ENCODE results near the gene C5orf47. TPM values are rescaled to one million over a fixed set of nuclear protein-coding genes. Genes with fewer than 3 reads are reported as not detected.

Gene C5orf47
- total RNA-seq, 4 donors from 2014 or later: not detected

DNA sequence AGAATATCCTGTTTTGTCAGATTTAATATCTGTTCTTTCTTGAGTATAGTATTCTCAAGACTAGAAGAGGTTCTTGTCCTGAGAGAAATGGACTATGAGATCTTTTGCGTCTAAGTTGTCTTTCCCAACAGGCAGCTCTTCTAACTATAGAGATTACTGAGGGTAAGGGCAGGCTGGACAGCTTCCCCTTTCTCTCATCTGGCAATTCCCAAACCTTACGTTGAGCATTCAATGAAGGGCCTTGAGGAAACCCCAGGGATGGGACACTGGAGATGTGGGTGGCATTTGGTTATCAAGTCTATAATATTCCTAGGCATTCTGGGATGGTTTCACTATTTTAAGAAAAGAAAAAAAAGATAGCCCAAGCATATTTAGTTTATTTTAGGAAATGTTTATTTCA is 28.0 kb upstream of the C5orf47 start:
- Histone ChIP-seq H3K4me3 (no peak overlapping the region), H3K36me3 (peaks cover 0 to 24% (median 0%) of the 10 kb centered on the region in 3 donors), H3K4me1 (no peaks in the 10 kb centered on the region), H3K27me3 (no peaks in the 10 kb centered on the region), H3K9me3 (no peaks in the 10 kb centered on the region), H3K27ac (no peak overlapping the region)
- DNase-seq: no peak
- no peak for TF ChIP-seq CTCF (IDR thresholded peaks at IDR 0.05)
- no peak for TF ChIP-seq POLR2A (IDR thresholded peaks at IDR 0.05)

DNA sequence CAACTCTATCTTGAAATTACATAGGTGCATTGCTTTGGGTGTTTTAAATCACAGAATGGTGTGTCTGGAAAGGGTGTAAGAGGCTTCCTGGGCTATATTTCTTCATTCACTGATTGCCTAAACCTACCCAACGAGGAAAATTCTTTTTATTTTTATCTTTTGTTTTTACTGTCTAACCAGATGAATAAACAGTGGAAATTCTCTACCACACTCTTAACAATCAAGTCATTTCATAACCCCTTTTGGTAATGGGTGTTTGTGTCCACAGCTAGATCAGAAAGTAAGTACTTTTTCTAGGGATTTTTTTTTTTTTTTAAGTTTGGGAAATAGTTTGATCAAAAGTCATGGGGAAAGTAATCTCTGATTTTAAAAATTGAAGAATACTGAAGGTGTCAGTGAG is 27.6 kb upstream of the C5orf47 start:
- no peak overlapping the region for H3K27ac ChIP-seq
- no peak for TF ChIP-seq POLR2A (IDR thresholded peaks at IDR 0.05)
- no peak for TF ChIP-seq CTCF (IDR thresholded peaks at IDR 0.05)
- H3K27me3 ChIP-seq: no peaks in the 10 kb centered on the region

DNA sequence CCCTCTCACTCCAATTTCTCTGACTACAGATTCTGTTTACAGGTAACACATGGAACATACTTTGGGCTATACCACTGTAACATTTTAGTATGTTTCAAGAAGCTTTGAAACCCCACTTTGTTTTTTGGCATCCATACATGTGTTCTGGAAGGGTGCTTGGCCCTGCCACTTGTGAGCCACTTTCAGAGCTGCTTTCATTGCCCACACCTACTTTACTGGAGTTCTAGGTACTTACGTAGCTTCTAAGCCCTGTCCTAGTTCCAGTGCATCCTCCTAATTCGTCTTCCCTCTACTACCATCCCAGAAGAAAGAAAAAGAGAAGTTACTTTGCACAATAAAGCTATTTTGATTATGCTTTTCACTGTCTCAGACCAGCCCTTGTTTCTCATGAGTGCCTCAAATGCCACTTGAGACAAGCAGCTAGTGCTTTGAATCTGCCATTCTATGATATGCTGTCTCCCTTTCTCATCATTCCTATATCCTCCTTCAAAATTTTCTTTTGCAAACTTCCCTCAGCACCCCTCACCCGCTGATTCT is 26.5 kb upstream of the C5orf47 start:
- peaks cover 0 to 18% (median 0%) of the 10 kb centered on the region in 3 donors for H3K36me3 ChIP-seq
- no peaks in the 10 kb centered on the region for H3K4me1 ChIP-seq
- no peak for DNase-seq
- TF ChIP-seq POLR2A (IDR thresholded peaks at IDR 0.05): no peak
- TF ChIP-seq CTCF (IDR thresholded peaks at IDR 0.05): no peak
- no peak overlapping the region for H3K4me3 ChIP-seq
- H3K27me3 ChIP-seq: no peaks in the 10 kb centered on the region
- H3K27ac ChIP-seq: no peak overlapping the region
- no peaks in the 10 kb centered on the region for H3K9me3 ChIP-seq

More for the DNA sequence above, 27.6 kb upstream of the C5orf47 start:
- DNase-seq: no peak
- Histone ChIP-seq H3K4me1 (no peaks in the 10 kb centered on the region), H3K36me3 (peaks cover 0 to 21% (median 0%) of the 10 kb centered on the region in 3 donors), H3K4me3 (no peak overlapping the region), H3K9me3 (no peaks in the 10 kb centered on the region)

- TF ChIP-seq CTCF (IDR thresholded peaks at IDR 0.05) (no peak), POLR2A (IDR thresholded peaks at IDR 0.05) (no peak)
- no peak overlapping the region for H3K27ac ChIP-seq
- no peaks in the 10 kb centered on the region for H3K4me1 ChIP-seq
- H3K9me3 ChIP-seq: no peaks in the 10 kb centered on the region
- peaks cover 0 to 10% (median 0%) of the 10 kb centered on the region in 3 donors for H3K36me3 ChIP-seq
- DNase-seq: no peak
- no peak overlapping the region for H3K4me3 ChIP-seq
- no peaks in the 10 kb centered on the region for H3K27me3 ChIP-seq
Measured at GRCh38 chr5:173963182-173963838, 25.7 kb upstream of the C5orf47 start.

DNA sequence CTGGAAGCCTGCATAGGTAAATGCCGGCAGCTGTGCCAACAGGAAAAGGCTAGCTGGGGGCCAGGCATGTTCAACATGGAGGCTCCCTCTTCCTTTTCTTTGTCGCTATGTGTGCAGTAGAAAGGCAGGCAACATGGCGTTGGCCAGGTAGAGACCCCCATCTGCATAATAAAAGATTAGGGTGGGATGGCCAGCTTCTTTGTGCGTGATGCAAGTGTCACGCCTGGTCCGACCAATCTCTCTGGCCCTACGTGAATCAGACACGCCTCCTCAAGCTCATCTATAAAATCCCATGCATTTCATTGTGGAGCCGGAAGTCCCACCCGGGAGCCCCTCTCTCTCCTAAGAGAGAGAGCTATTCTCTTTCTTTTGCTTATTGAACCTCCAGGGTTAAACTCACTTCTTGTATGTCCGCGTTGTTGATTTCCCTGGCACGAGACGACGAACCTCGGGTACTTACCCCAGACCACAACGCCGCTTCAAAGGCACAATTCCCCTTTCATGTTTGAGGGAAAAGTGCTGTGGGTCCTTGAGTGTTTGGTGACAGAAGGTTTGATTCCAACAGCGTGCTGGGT is 25.0 kb upstream of the C5orf47 start:
- DNase-seq: no peak
- TF ChIP-seq POLR2A (IDR thresholded peaks at IDR 0.05) (no peak), CTCF (IDR thresholded peaks at IDR 0.05) (no peak)
- H3K4me3 ChIP-seq: no peak overlapping the region
- no peak overlapping the region for H3K27ac ChIP-seq
- no peaks in the 10 kb centered on the region for H3K4me1 ChIP-seq
- H3K27me3 ChIP-seq: no peaks in the 10 kb centered on the region
- peaks cover 0 to 9% (median 0%) of the 10 kb centered on the region in 3 donors for H3K36me3 ChIP-seq
- no peaks in the 10 kb centered on the region for H3K9me3 ChIP-seq
